ENCODE measurements around the gene SMO.
A peak's percentile ranks its signal among the peaks of the same experiment; 100 is the strongest.

Gene SMO

GRCh38 chr7:129208667-129209066 lies 20.2 kb downstream of the SMO start:
- no peak for DNase-seq (ENCODE audit: low read depth)
- no peak for TF ChIP-seq CTCF (IDR thresholded peaks at IDR 0.05; ENCODE audit: control insufficient read depth, insufficient read depth, low read depth, low read length, missing control alignments)

GRCh38 chr7:129209067-129209926 lies 20.9 kb downstream of the SMO start:
- TF ChIP-seq CTCF (IDR thresholded peaks at IDR 0.05; ENCODE audit: control insufficient read depth, insufficient read depth, low read depth, low read length, missing control alignments) = no peak

More at GRCh38 chr7:129208667-129209066, 20.2 kb downstream of the SMO start:
- H3K4me3 ChIP-seq (ENCODE audit: control insufficient read depth, low read depth, low read length) = no peak overlapping the region

GRCh38 chr7:129210256-129210988 lies 22.0 kb downstream of the SMO start:
- TF ChIP-seq CTCF (IDR thresholded peaks at IDR 0.05; ENCODE audit: control insufficient read depth, insufficient read depth, low read depth, low read length, missing control alignments) = peak; percentile 92
- H3K4me3 ChIP-seq (ENCODE audit: control insufficient read depth, low read depth, low read length) = no peak overlapping the region
- no peak for DNase-seq (ENCODE audit: low read depth)

More at GRCh38 chr7:129209067-129209926, 20.9 kb downstream of the SMO start:
- H3K4me3 ChIP-seq (ENCODE audit: control insufficient read depth, low read depth, low read length) = no peak overlapping the region
- no peak for DNase-seq (ENCODE audit: low read depth)

- DNase-seq (ENCODE audit: low read depth) = no peak
- no peak overlapping the region for H3K4me3 ChIP-seq (ENCODE audit: control insufficient read depth, low read depth, low read length)
- TF ChIP-seq CTCF (IDR thresholded peaks at IDR 0.05; ENCODE audit: control insufficient read depth, insufficient read depth, low read depth, low read length, missing control alignments) = no peak
These were observed 22.5 kb downstream of the SMO start for GRCh38 chr7:129210989-129211312.

GRCh38 chr7:129212126-129212525 lies 23.7 kb downstream of the SMO start:
- H3K4me3 ChIP-seq (ENCODE audit: control insufficient read depth, low read depth, low read length) = no peak overlapping the region
- no peak for TF ChIP-seq CTCF (IDR thresholded peaks at IDR 0.05; ENCODE audit: control insufficient read depth, insufficient read depth, low read depth, low read length, missing control alignments)
- DNase-seq (ENCODE audit: low read depth) = no peak

- H3K4me3 ChIP-seq (ENCODE audit: control insufficient read depth, low read depth, low read length) = no peak overlapping the region
- DNase-seq (ENCODE audit: low read depth) = no peak
- TF ChIP-seq CTCF (IDR thresholded peaks at IDR 0.05; ENCODE audit: control insufficient read depth, insufficient read depth, low read depth, low read length, missing control alignments) = no peak
These were observed 24.2 kb downstream of the SMO start for GRCh38 chr7:129212596-129212995.

Data from AG09309 (cell line).